Hematopoietic multipotent progenitor cell treated with erythropoietin and hydrocortisone succinate and interleukin-3 and kit ligand, for 15 days (in vitro differentiated cells): ENCODE results near the gene GPM6B.

Experiments used
- DNase-seq: peaks from one replicate; pipeline ENCODE4 v3.0.0-alpha.2; 2015; ENCODE audit warnings: low spot score

Gene GPM6B, protein sequence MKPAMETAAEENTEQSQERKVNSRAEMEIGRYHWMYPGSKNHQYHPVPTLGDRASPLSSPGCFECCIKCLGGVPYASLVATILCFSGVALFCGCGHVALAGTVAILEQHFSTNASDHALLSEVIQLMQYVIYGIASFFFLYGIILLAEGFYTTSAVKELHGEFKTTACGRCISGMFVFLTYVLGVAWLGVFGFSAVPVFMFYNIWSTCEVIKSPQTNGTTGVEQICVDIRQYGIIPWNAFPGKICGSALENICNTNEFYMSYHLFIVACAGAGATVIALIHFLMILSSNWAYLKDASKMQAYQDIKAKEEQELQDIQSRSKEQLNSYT

DNA sequence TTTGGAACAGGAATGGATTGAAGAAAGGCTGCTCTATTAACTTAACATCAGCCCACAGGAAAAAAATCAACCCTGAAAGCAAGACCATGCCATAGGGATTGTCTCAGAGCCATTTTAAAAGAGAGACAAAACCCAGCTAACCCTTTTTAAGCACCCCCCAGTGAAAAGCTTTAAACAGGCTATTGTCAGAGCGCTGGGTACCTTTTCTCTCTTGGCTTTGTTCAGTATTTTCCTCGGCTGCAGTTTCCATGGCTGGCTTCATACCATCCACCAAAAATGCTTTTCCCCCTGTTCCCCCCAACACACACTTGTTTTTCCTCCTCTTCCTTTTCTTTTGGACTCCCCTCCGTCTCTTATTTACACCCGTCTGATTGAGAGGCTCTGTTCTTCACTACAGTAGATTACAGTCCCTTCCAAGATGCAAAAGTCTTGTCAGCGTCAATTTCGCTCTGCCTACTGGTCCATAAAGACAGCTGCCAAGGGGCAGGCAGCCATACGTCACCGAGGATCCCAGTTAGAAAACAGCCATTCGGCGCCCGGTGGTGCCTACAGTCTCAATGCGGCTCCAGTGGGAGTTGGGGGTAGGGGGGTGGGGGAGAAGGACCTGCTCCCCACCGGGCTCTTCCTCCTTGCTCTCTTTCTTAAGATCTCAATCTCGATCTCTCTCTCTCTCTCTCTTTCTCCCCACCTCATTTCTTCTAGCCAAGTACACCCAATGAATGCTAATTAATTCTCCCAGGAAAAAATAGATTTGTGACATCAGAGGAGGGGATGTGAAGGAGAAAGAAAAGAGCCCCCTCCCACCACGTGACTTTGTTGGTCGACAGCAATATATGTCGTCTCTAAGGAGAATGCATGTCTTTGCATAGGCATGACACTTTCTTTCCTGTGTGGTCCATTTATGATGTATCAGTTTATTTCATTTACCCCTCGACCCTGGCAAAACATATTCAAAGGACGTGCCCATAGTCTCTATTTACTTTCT lies at the start of gene GPM6B:
Gene GPM6B, minus strand, starts transcription at position 451 of the 985 bp plus-strand sequence. Its CDS starts 189 bp downstream, at position 262.
- no peak for DNase-seq

DNA sequence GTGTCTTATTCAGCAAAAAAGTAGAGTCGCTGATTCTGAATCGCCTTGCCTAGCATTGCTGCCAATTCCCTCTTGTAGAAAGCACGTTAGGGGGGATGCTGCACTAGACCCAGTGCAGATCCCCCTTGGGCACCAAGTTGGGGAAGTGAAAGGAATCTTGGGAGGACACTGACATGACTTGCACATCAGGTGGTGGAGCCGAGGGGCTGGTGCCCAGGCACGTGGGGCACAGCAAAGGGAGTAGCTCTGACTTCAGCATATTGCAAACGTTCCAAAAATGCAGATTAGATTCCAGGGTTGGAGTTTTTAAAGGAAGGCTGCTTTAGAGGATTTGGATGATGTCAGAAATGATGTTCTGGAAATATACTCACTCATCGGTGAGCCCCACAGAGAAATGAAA lies 47.4 kb upstream of the GPM6B start:
- DNase-seq: no peak

DNA sequence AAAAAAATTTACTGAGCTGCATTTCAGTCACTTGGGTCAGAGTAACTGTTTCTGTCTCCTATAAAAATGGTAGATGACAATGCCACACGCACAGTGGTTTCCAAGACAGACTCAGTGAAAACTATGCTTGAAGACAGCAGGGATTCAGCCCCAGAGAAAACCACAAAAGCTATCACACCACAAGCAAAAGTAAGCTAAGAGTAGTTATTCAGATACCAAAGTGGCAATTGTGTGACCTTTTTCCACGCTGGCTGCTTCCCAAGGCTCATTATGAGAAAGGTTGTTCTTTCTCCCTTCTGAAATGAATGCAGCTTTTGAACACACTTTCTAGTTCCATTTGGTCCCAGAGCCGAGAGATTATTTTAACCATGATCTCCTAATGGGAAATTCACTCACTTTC lies 46.4 kb upstream of the GPM6B start:
- DNase-seq: no peak

DNA sequence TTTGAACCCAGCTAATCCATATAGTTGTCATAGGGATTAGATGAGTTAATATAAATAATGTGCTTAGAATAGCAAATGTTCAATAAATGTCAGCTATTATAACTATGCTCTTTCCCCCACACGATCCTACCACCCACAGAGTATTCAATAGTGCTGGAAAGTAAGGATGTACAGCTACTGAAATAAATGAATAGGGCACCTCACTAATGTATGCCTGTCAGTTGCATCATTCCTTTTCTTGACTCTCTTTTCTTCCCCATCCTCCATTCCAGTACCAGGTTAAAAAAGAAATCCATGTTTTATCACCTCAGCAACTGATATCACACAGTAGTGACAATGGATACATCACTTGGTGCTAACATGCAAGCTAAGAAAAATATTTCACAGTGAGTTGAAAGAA lies 42.8 kb upstream of the GPM6B start:
- no peak for DNase-seq

DNA sequence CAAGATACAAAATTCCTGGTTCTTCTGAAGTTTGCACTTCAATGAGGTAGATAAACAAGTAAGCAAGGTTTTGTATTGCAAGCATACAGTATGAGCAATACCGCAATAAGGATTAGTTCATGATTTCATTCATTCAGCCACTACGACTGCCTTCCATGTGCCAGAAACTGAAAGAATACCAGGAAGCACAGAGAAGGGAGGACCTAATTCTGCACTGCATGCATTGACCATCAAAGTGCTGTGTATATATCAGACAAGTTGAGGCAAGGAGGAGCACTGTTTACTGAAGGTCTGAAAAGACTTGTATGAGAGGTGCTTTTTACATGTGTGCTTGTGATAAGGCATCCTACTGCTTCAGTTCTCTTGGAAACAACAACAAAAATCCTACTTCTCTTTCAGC lies 40.9 kb upstream of the GPM6B start:
- no peak for DNase-seq

DNA sequence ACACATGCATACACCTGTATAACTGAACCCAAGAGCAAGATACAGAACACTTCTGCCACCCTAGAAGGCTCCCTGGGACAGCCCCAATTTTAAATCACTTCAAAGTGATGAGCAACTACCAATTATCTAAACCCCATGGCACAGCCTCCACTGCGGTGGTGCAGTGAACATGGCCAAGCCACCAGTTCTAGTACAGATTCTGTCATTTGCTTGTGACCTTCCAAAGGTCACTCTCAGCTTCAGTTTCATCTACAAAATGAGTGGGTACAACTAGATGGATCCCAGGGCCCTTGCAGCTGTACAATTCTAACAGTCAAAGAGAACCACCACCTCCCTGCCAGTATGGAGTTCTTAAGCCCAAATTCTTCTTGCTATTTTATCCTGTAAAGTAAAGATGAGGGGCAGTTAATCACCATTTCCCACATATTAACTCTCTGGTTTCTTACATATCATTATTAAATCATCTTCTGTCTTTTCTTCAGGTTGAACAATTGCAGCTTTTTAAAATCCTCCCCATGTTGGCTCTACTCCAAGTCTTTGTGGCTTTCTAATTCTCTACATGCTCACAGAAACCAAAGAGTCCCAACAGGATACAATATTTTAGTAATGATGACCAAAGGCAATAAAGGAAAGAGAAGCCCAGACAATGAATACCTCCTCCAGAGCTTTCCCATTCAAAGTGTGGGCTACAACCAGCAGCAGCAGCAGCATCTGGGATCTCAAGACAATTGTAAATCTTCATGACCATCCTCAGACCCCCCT lies 39.0 kb upstream of the GPM6B start:
- no peak for DNase-seq

DNA sequence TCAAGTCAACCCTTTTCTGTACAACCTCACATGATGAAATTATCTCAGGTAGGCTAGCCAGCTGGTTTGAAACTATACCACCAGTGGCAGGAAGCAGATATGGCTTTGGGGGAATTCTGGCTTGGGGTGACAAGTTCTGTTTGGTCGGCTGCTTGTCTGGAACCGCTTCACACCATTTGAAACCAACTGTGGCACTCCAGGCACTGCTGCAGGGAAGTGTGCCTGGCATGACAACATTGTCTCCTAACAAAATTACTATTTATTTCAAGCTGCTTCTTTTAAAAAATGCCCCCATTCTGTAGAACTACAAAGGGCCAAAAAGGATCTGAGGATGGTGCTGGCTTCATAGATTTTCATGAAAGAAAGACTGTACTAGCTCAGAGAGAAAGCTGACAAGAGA lies 37.1 kb upstream of the GPM6B start:
- no peak for DNase-seq

DNA sequence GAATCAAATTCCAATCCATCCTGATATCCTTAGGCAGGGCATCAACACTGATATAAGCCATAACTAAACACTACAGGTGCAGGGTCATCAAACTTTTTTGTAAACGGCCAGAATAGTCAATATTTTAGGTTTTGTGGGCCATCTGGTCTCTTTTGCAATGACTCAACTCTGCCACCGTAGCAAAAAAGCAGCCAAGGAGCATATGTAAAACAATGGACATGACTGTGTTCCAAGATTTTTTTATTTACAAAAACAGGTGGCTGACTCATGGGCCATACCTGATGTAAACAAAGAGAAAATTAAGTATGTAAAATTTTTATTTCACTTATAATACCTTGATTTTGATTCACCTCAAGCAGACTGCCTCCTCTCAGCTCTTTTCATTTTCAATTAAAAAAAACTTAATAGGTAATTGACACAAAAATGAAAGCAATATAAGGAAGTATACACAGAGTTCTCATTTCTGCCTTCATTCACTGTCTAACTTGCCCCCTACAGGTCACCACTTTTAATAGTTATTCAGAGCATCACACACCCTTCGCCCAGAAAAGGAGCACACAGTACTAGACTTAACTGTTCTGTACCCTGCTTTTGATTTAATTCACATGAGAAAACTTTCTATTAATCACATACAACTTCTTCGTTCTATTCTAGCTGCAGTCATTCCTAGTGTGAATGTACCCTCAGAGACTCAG lies 35.3 kb upstream of the GPM6B start:
- DNase-seq: no peak

DNA sequence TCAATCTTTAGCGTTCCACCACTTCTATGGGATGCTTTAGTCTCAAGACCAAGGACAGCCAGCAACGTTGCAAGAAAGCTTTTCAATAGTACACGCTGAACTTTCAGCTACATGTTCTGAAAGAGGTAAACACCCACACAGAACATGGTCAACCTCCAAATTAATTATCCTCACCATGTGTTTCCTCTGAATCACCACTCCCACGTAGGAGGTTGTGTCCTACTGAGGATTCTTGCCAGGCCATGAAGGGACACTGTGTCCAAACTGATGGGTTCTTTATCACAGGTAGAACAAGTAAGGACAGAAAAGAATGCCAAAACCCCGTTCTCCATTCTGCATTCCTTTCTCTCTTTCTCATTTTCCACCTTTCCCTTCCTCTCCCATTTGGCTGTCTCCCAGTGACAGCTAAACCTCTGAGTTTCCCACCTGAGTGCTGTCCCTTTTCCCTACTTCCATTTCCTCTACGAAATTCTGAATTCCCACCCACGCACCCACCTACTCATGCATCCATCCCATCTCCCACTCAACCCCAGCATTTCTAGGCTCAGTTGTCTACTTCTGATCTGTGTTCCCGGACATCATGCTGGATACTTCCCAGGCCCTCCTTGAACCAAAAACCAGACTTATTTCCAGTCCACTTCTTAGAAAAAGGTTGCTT lies 29.0 kb upstream of the GPM6B start:
- no peak for DNase-seq

DNA sequence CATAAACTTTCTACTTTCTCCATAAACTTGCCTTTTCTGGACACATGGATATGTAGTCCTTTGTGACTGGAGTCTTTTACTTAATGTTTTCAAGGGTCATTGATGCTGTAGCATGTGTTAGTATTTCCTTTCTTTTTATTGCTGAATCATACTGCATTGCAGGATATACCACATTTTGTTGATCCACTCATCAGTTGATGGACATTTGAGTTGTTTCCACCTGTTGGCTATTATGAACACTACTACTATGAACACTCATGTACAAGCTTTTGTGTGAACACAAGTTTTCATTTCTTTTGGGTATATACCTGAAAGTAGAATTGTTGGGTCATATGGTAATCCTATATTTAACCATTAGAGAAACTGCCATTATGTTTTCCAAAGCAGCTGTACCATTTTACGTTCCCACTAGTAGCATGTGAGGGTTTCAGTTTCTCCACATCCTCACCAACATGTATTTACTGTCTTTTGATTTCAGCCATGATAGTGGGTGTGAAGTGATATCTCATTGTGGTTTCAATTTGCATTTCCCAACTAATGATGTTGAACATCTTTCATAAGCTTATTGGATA lies 26.3 kb upstream of the GPM6B start:
- DNase-seq: no peak

DNA sequence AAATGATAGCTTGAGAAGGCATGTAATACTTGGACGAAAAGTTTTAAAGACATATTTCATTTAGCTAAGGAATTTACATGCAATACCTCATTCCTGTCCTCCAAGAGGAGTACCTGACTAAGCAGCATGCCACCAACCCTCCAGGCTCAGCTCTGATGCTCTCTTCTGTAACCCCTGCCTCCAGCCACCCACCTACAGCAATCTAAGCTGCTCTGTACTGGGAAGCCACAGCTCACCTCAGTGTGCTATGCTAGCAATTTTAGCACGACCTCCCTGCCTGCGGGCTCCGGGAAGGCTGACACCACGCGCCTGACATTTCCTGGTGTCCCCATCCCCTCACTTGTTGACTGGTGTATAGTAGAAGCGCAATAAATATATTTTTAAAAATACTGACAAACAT lies 23.2 kb upstream of the GPM6B start:
- DNase-seq: no peak

DNA sequence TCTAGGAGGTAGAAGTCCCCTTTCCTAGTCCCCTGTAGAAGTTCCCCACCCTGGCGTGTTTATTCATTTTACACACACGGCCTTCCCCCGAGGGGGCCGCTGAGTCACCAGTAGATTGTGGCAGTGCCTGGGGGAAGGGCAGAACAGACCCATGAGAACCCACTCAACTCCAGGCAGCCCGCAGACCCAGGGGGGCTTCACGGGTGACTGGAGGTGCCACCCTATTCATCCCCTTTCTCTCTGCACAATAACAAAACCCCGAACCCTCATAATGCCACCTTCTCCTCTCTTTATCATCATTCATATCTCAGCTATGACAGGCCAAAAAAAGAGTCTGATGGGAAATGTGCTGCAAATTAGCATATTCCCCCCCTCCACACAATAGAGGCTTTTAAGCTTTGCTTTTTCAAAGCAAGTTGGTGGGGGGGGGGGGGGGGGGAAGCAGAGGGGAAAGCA lies 20.4 kb upstream of the GPM6B start:
- DNase-seq: no peak

DNA sequence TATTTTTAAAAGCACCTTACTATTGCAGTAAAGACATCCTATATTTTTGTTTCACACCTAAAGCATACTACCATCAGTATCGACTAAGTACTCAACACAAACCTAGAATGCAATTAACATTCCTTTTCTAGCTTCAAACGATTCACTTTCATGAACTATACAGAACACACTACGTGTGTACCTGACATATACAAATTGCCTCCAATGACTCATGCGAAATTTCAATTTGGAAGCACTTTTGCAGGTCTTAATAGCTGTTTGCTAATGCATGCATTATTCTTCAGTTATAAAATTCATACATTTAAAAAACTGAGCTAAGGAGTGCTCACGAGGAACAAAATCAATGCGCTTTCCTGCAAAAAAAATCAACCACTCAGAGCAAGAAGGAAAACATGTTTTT lies 19.7 kb upstream of the GPM6B start:
- no peak for DNase-seq

DNA sequence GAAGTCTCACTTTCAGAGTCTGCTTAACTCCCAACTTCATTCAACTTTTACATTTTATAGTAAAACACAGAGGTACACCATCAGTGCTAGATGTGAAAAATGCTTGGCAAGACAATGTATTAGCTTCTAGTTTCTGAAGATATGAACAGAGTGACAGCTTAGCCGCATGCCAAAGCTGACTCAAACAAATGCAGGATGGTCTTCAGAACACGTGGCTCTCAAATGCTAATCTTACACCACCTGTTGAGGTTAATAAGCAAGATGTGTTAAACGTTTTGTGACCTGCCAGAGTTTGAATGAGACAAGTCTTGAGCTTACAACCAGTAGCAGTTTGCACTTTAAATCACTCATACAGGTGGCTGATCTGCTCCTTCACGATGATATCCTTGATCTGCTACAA lies 18.9 kb upstream of the GPM6B start:
- no peak for DNase-seq

DNA sequence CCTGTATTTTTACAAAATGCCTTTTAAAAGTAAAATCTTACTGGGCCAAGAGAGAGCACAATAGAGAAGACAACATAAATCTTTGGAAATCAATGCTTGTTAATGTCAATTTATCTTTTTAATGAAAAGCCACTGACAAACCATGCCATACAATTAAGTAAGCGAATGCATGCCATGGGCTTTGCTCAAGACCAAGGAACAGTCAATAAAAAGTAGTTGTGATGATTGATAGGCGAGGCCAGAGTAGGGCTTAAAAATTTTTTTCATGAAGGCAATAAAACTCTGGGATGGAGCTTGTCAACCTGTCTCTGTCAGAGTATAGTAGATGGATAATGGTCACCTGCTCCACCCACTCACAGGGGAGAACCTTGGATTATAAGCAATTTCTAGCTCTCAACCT lies 17.5 kb upstream of the GPM6B start:
- no peak for DNase-seq

DNA sequence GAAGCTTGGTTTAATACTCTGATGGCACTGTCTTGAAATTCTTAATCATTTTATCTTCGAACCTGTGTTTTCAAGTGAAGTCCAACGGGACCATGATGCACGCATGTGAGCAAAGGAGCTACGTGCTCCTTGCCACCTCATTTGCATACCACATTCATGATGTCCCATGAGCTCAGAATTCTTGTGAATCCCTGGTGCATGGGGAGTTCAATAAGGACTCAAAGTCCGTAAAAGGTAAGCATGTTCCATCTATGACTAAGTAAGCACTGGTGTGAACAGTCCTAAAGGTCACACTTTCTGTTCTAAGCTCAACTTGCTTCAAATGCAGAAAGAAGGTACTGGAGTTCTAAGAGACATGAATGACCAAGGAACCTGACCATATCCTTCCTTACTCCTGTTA lies 13.1 kb upstream of the GPM6B start:
- DNase-seq: no peak

DNA sequence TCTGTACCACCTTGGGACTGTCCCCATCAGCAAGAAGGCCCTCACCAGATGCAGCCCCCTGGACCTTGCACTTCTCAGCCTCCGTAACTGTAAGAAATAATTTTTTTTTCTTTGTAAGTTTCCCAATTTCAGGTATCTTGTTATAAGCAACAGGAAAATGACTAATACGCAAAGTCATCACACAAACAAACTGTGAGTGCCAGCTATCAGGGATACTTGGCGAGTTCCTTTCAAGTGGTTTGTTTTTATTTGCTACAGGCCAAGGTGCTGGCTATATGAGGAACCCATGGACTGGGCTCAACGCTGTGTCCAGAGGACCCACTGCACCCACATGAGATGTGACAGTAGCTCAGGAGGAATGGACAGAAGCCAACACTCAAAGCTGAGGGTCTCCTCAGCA lies 11.5 kb upstream of the GPM6B start:
- DNase-seq: no peak

DNA sequence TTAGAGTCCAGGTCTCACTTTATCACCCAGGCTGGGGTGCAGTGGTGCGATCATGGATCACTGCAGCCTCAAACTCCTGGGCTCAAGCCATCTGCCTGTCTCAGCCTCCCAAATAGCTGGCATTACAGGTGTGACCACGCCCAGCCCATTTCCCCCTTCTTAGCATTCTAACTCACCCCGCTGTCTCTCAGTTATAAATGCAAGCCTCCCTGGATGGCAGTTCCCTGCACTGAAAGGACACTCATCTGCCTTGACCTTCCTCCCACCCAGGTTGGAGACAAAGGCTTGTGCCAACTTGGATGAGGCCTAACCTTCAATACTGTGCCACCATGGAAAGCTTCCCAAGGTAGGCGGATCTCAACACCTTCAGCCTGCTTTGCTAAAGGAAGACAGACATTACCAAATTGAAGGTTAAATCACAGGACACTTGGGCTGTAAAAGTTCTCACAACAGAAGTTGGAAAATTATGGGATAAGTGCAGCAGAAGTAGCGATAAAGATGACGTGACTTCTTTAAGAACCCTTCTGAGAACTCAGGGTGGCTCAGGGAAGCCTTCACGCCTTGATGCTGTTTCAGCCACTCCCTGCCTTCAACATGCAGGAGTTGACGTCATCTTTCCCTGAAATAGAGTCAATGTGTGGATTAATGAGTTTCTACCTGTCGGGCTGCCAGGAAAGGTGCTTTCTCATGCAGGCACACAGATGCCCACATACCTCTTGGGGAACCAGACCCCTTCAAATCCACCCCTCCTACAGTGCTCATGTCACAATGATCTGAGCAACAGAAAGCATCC lies 10.6 kb upstream of the GPM6B start:
- no peak for DNase-seq

DNA sequence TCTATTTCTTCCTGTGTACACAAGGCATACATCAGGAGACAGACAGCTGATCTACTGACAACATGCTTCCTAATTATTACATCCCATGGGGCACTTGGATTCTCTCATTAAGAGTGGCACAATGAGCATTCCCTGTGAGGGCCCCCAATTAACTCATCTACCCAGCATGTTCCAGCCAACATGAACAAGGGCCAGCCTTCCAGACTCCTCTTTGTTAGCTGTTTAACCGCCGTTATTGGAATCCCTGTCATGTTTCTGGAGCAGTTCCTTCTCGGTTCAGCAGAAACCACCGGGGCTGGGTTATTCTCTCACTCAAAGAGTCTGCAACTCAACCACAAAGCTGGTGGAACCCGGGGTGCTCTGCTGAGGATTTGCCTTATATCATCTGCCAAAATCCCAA lies 9.9 kb upstream of the GPM6B start:
- no peak for DNase-seq

DNA sequence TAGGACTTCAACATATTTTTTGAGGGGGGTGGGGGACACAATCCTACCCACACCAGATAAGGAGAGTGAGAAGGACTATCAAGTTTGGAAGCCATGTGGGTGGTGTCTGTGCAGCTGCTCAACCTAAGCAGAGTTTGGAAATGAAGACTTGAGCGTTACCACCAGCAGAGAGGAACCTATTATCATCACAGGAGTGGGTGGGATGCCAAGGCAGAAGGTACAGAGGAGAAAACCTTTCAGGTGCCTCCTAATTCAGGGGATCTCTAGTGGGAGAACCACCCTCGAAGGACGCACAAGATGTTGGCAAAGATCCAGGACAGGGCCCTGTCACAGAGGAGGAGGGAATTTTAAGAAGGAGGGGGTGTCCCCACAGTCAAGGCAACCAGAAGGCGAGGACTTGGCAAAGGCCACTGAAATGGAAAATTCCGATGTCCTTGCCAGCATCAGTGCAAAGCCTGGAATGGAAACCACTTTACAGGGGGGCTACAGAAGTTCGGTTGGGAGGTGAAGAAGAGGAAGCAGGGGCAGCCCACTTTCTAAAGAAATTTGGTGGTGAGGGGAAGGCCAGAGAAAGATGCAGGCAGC lies 8.4 kb upstream of the GPM6B start:
- DNase-seq: no peak
